ENCODE measurements around the gene CLCN4. TPM values are rescaled to one million over a fixed set of nuclear protein-coding genes. Genes with fewer than 3 reads are reported as not detected.

Gene CLCN4
- total RNA-seq, 1 donor: 0.84 TPM

GRCh38 chrX:10216208-10216607 is 59.4 kb downstream of the CLCN4 start:
- Histone ChIP-seq H3K9me3 (ENCODE audit: low read depth, low read length) (no peaks in the 10 kb centered on the region), H3K4me1 (ENCODE audit: insufficient read depth, low read length) (no peaks in the 10 kb centered on the region), H3K4me3 (ENCODE audit: low read length) (no peak overlapping the region), H3K27me3 (ENCODE audit: insufficient read depth, low read length) (no peaks in the 10 kb centered on the region)

DNA sequence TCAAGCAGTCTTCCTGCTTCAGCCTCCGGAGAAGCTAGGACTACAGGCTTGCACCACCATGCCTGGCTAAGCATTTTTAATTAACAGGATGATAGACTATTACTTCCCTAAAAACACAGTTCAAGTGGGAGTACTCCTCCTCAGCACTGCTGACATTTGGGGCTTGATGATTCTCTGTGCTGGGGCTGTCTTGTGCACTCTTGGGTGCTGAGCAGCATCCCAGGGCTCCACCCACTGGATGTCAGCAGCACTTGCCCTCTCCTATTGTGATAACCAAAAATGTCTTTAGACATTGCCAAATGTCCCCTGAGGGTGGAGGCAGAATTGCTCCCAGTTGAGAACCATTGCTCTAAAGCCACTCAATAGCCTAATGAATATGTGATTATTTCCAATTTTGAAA is 60.4 kb downstream of the CLCN4 start:
- H3K4me1 ChIP-seq (ENCODE audit: insufficient read depth, low read length): no peaks in the 10 kb centered on the region
- no peak overlapping the region for H3K4me3 ChIP-seq (ENCODE audit: low read length)
- H3K9me3 ChIP-seq (ENCODE audit: low read depth, low read length): no peaks in the 10 kb centered on the region
- no peaks in the 10 kb centered on the region for H3K27me3 ChIP-seq (ENCODE audit: insufficient read depth, low read length)

DNA sequence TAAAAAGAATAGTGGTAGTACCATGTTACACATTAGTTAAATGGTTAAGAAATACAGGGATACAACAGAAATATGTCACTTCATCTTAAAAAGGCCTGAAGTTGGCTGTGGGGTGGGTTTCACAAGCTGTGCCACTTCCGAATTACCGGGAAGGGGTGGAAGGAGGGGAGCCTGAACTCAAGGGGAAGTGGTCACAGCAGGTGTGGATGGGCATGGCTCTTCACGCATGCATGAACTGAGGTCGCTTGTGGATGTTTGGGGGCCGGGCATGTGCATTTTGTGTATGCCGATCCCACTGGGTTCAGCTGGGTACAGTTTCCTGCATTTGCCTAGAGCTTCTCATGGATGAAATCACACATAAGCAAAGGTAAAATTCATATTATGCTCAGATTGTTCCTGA is 64.9 kb downstream of the CLCN4 start:
- Histone ChIP-seq H3K27me3 (ENCODE audit: insufficient read depth, low read length) (no peaks in the 10 kb centered on the region), H3K9me3 (ENCODE audit: low read depth, low read length) (no peaks in the 10 kb centered on the region), H3K4me3 (ENCODE audit: low read length) (no peak overlapping the region)

DNA sequence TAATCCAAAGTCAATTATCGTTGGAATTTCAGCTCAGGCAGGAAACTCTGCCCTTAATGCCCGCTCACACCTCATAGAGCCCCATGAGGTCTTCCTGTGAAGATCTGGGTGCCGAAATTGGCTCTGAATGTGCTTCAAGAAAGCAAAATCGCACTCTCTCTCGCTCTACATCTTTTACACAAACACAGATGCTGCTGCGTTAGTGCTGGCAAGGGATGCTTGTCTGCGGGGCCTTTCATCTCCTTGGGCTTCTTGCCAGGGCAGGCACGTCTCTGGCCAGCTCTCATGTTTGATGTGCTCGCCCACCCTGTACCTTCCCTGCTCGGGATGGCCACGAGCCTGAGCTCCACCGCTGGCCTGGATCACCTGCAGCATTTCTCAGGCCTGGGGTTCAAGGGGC is 66.5 kb downstream of the CLCN4 start:
- Histone ChIP-seq H3K27me3 (ENCODE audit: insufficient read depth, low read length) (no peaks in the 10 kb centered on the region), H3K9me3 (ENCODE audit: low read depth, low read length) (no peaks in the 10 kb centered on the region), H3K4me3 (ENCODE audit: low read length) (no peak overlapping the region), H3K4me1 (ENCODE audit: insufficient read depth, low read length) (no peaks in the 10 kb centered on the region)

More for the DNA sequence above, 64.9 kb downstream of the CLCN4 start:
- no peaks in the 10 kb centered on the region for H3K4me1 ChIP-seq (ENCODE audit: insufficient read depth, low read length)

- Histone ChIP-seq H3K4me3 (ENCODE audit: low read length) (no peak overlapping the region), H3K4me1 (ENCODE audit: insufficient read depth, low read length) (no peaks in the 10 kb centered on the region), H3K27me3 (ENCODE audit: insufficient read depth, low read length) (no peaks in the 10 kb centered on the region), H3K9me3 (ENCODE audit: low read depth, low read length) (no peaks in the 10 kb centered on the region)
Measured at GRCh38 chrX:10223781-10224180, 67.0 kb downstream of the CLCN4 start.

GRCh38 chrX:10230222-10230621 is 73.4 kb downstream of the CLCN4 start:
- Histone ChIP-seq H3K4me3 (ENCODE audit: low read length) (no peak overlapping the region), H3K27me3 (ENCODE audit: insufficient read depth, low read length) (no peaks in the 10 kb centered on the region), H3K4me1 (ENCODE audit: insufficient read depth, low read length) (no peaks in the 10 kb centered on the region), H3K9me3 (ENCODE audit: low read depth, low read length) (no peaks in the 10 kb centered on the region)

DNA sequence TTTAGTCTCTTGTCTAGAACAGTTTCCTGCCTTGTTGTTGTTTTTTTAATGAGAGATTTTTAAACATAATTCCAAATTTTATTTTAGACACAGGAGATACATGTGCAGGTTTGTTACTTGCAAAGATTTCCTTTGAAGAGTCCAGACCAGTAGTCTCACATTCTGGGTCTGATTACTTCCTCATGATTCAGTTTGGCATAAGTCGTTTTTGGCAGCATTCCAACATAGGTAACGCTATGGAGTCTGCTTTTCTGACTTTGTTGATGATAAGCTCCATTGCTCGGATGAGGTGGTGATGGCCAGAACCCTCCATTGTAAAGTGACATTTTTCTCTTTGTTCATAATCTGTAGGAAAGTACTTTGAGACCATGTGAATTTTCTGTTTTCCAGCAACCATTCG is 74.7 kb downstream of the CLCN4 start:
- Histone ChIP-seq H3K27me3 (ENCODE audit: insufficient read depth, low read length) (no peaks in the 10 kb centered on the region), H3K4me1 (ENCODE audit: insufficient read depth, low read length) (no peaks in the 10 kb centered on the region), H3K4me3 (ENCODE audit: low read length) (no peak overlapping the region), H3K9me3 (ENCODE audit: low read depth, low read length) (no peaks in the 10 kb centered on the region)

DNA sequence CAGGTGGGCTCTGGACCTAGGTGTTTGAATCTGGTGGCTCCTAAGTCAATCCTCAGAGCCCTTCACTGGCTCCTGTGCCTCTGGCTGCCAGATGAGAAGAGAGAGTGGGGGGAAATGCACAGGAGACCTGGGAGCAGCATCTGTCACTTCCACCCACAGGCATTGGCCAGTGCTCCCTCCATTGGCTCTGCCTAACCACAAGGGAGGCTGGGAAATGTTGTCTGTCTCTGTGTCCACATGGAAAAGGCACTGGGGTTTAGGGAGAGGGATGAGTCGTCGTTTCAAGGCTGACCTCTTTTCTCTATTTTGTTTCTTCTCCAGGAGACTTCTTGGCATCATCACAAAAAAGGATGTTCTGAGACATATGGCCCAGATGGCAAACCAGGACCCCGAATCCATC is 76.4 kb downstream of the CLCN4 start:
- Histone ChIP-seq H3K4me1 (ENCODE audit: insufficient read depth, low read length) (no peaks in the 10 kb centered on the region), H3K27me3 (ENCODE audit: insufficient read depth, low read length) (no peaks in the 10 kb centered on the region), H3K4me3 (ENCODE audit: low read length) (no peak overlapping the region), H3K9me3 (ENCODE audit: low read depth, low read length) (no peaks in the 10 kb centered on the region)

- no peaks in the 10 kb centered on the region for H3K9me3 ChIP-seq (ENCODE audit: low read depth, low read length)
- no peaks in the 10 kb centered on the region for H3K27me3 ChIP-seq (ENCODE audit: insufficient read depth, low read length)
- H3K4me3 ChIP-seq (ENCODE audit: low read length): no peak overlapping the region
- no peaks in the 10 kb centered on the region for H3K4me1 ChIP-seq (ENCODE audit: insufficient read depth, low read length)
Measured at GRCh38 chrX:10233696-10234095, 76.9 kb downstream of the CLCN4 start.

GRCh38 chrX:10235851-10236250 is 79.1 kb downstream of the CLCN4 start:
- Histone ChIP-seq H3K4me3 (ENCODE audit: low read length) (no peak overlapping the region), H3K4me1 (ENCODE audit: insufficient read depth, low read length) (no peaks in the 10 kb centered on the region), H3K9me3 (ENCODE audit: low read depth, low read length) (no peaks in the 10 kb centered on the region), H3K27me3 (ENCODE audit: insufficient read depth, low read length) (no peaks in the 10 kb centered on the region)

DNA sequence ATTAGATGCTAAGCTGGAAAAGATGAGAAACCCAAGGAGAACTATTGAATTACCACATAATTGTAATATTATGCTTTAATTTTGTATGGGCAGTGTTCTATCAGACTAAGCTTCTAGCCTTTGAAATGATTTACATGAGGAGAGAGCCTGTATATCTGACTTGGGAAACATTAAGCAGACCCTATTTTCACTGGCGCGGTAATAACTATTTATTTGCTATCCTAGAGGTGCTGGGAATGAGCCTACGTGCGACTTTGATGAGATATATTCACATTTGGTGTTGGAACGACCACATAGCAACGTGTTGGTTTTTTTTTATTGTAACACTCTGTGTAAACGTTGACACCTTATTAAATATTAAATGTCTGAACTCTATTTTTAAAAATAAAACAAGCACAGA is 80.5 kb downstream of the CLCN4 start:
- H3K9me3 ChIP-seq (ENCODE audit: low read depth, low read length): no peaks in the 10 kb centered on the region
- H3K27me3 ChIP-seq (ENCODE audit: insufficient read depth, low read length): no peaks in the 10 kb centered on the region
- H3K4me3 ChIP-seq (ENCODE audit: low read length): no peak overlapping the region
- no peaks in the 10 kb centered on the region for H3K4me1 ChIP-seq (ENCODE audit: insufficient read depth, low read length)

DNA sequence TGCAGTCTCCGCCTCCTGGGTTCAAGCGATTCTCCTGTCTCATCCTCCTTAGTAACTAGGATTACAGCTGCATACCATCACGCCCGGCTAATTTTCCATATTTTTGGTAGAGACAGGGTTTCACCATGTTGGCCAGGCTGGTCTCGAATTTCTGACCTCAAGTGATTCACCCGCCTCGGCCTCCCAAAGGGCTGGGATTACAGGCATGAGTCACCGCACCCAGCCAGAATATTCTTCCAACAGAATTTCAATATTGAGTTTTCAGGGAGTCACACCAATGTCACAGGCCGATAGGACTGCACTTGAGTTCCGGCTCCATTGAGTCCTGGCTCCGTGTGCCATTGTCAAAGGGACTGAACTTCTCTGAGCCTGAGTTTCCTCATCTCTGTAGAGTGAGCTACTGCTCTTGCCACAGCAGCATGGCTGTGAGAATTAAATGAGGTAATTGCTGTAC is 82.9 kb downstream of the CLCN4 start:
- Histone ChIP-seq H3K27me3 (ENCODE audit: insufficient read depth, low read length) (no peaks in the 10 kb centered on the region), H3K4me3 (ENCODE audit: low read length) (no peak overlapping the region), H3K4me1 (ENCODE audit: insufficient read depth, low read length) (no peaks in the 10 kb centered on the region), H3K9me3 (ENCODE audit: low read depth, low read length) (no peaks in the 10 kb centered on the region)

- Histone ChIP-seq H3K27me3 (ENCODE audit: insufficient read depth, low read length) (no peaks in the 10 kb centered on the region), H3K4me1 (ENCODE audit: insufficient read depth, low read length) (no peaks in the 10 kb centered on the region), H3K4me3 (ENCODE audit: low read length) (no peak overlapping the region), H3K9me3 (ENCODE audit: low read depth, low read length) (no peaks in the 10 kb centered on the region)
Measured at GRCh38 chrX:10240918-10241317, 84.1 kb downstream of the CLCN4 start.

DNA sequence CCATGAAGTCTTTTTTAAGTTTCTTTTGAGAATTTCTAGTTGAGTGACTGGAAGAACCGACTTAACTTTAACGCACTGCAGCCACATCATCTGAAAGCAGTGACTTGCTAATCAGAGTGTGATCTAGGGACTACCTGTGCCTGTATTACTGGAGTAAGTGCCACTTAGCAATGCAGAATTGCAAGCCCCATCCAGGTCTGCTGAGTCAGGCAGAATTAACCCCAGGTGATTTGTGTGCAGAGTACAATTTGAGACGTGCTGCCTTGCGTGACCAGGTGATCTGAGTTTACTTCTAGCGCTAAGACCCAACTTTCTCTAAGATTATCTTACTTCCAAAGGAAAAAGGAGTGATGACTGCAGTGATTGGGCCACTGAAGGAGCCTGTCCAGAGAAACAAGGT is 85.3 kb downstream of the CLCN4 start:
- Histone ChIP-seq H3K4me3 (ENCODE audit: low read length) (no peak overlapping the region), H3K9me3 (ENCODE audit: low read depth, low read length) (no peaks in the 10 kb centered on the region), H3K27me3 (ENCODE audit: insufficient read depth, low read length) (no peaks in the 10 kb centered on the region), H3K4me1 (ENCODE audit: insufficient read depth, low read length) (no peaks in the 10 kb centered on the region)

- H3K9me3 ChIP-seq (ENCODE audit: low read depth, low read length): no peaks in the 10 kb centered on the region
- H3K4me1 ChIP-seq (ENCODE audit: insufficient read depth, low read length): no peaks in the 10 kb centered on the region
- no peak overlapping the region for H3K4me3 ChIP-seq (ENCODE audit: low read length)
- H3K27me3 ChIP-seq (ENCODE audit: insufficient read depth, low read length): no peaks in the 10 kb centered on the region
Measured at GRCh38 chrX:10243106-10243505, 86.3 kb downstream of the CLCN4 start.

DNA sequence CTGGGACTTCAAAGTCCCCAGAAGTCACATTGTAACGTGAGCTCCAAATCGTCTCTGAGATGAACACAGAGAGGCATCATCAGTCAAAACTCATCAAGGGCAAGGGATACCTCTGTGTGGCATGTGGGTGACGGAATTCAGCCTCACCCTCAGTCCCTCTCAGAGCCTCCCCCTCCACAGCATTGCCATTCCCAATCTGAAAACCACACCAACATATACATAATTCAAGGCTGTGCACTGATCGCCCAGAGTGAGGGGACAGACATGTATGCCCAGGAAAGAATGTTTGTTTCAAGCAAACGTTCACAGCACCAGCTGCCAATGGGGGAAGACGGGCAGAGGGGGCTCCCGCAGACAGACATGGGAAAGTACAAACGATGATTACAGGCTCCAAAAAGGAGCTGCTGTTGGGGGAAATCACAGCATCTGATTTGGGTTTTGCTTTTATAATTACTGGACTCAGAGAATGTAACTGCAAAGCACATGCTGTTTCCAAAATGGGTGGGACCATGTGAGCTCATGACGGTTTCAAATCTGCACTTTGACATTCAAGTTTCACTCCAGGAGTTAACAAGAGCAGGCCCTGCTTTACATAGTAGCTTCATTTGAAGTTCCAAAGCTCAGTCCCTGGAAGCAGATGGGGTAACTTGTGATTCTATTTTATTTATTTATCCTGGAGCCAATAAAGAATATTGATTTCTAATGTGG is 88.3 kb downstream of the CLCN4 start:
- H3K4me1 ChIP-seq (ENCODE audit: insufficient read depth, low read length): no peaks in the 10 kb centered on the region
- H3K9me3 ChIP-seq (ENCODE audit: low read depth, low read length): no peaks in the 10 kb centered on the region
- H3K27me3 ChIP-seq (ENCODE audit: insufficient read depth, low read length): no peaks in the 10 kb centered on the region
- no peak overlapping the region for H3K4me3 ChIP-seq (ENCODE audit: low read length)
